Stimulated activated CD4-positive, alpha-beta T cell treated with anti-CD3 and anti-CD28 coated beads, Interleukin-12 subunit alpha, Interleukin-12 subunit beta, amount 100 ng/mL, for 48 hours (primary cell): ENCODE results near the gene ROR2.
"Not testable (repeated sequence)": the region's sequence is repeated elsewhere in the genome, so short reads cannot be mapped to it uniquely, and the experiment has no call there.

Experiments
- DNase-seq, 3 donors: peaks; one replicate each; pipeline ENCODE4 v3.0.0-alpha.2; 2020; ENCODE audit warnings: low read depth in 2 of 3, low spot score in 1 of 3

ROR2 gene

GRCh38 chr9:91949946-91950664 lies at the start of gene ROR2:
Gene ROR2 (minus strand): TSS chr9:91950228.
- peak in 2 of 3 donors; percentile 22 to 47 for DNase-seq

GRCh38 chr9:91995000-91995655 lies 45.1 kb upstream of the ROR2 start:
- DNase-seq, result no peak

GRCh38 chr9:91994422-91994821 lies 44.4 kb upstream of the ROR2 start:
- no peak for DNase-seq

GRCh38 chr9:91992461-91993041 lies 42.5 kb upstream of the ROR2 start:
- no peak for DNase-seq

GRCh38 chr9:91991721-91992341 lies 41.8 kb upstream of the ROR2 start:
- no peak for DNase-seq

- no peak for DNase-seq
These were observed 36.2 kb upstream of the ROR2 start for GRCh38 chr9:91986248-91986647.

GRCh38 chr9:91985692-91986091 lies 35.7 kb upstream of the ROR2 start:
- no peak for DNase-seq

- DNase-seq, result no peak
These were observed 28.8 kb upstream of the ROR2 start for GRCh38 chr9:91978740-91979414.

- not testable (repeated sequence) for DNase-seq
These were observed 25.2 kb upstream of the ROR2 start for GRCh38 chr9:91975254-91975653.

GRCh38 chr9:91972711-91973110 lies 22.7 kb upstream of the ROR2 start:
- DNase-seq, result no peak

GRCh38 chr9:91972076-91972626 lies 22.1 kb upstream of the ROR2 start:
- no peak for DNase-seq

GRCh38 chr9:91967259-91967658 lies 17.2 kb upstream of the ROR2 start:
- no peak for DNase-seq

- DNase-seq, result no peak
These were observed 16.5 kb upstream of the ROR2 start for GRCh38 chr9:91966503-91966902.

- no peak for DNase-seq
These were observed 13.7 kb upstream of the ROR2 start for GRCh38 chr9:91963711-91964240.

- no peak for DNase-seq
These were observed 10.3 kb upstream of the ROR2 start for GRCh38 chr9:91960367-91960766.

GRCh38 chr9:91958174-91958573 lies 8.1 kb upstream of the ROR2 start:
- no peak for DNase-seq

GRCh38 chr9:91954841-91955471 lies 4.9 kb upstream of the ROR2 start:
- DNase-seq, result peak in 1 of 3 donors; percentile 17

- DNase-seq, result no peak
These were observed 3.7 kb upstream of the ROR2 start for GRCh38 chr9:91953718-91954117.

GRCh38 chr9:91951944-91952520 lies 2.0 kb upstream of the ROR2 start:
- no peak for DNase-seq

GRCh38 chr9:91949392-91949945 lies 559 bp downstream of the ROR2 start:
- DNase-seq, result no peak
